ENCODE measurements around the gene KCNJ14. TPM values are rescaled to one million over a fixed set of nuclear protein-coding genes. Genes with fewer than 3 reads are reported as not detected.
A peak's percentile ranks its signal among the peaks of the same experiment; 100 is the strongest.

KCNJ14 gene
- total and polyA plus RNA-seq, 2 of the 8 experiments (the other 6 are each of a cell fraction or from before 2014, with no cell fraction given) = 0.45 to 0.89 TPM

GRCh38 chr19:48415806-48416221 is 39.6 kb upstream of the KCNJ14 start:
- CTCF ChIA-PET (ENCODE audit: partially characterized antibody) = no interaction called here
- TF ChIP-seq NRF1 (IDR thresholded peaks at IDR 0.05; ENCODE audit: low read depth, low read length) (no peak), POLR2AphosphoS5 (IDR thresholded peaks at IDR 0.05; ENCODE audit: low read depth, low read length) (no peak), ASH2L (IDR thresholded peaks at IDR 0.05; ENCODE audit: low read length) (no peak), TAF1 (IDR thresholded peaks at IDR 0.05; ENCODE audit: low read depth, low read length) (no peak), CBX5 (IDR thresholded peaks at IDR 0.05; ENCODE audit: low read depth, low read length) (no peak), MAFK (IDR thresholded peaks at IDR 0.05; ENCODE audit: low read depth, low read length) (no peak), KDM1A (IDR thresholded peaks at IDR 0.05; ENCODE audit: borderline replicate concordance, low read length) (no peak), E2F6 (IDR thresholded peaks at IDR 0.05) (no peak), PHF8 (conservative IDR thresholded peaks at IDR 0.05; ENCODE audit: low read depth, low read length) (no peak), BACH1 (IDR thresholded peaks at IDR 0.05; ENCODE audit: low read length) (no peak), CTCF (IDR thresholded peaks at IDR 0.05; ENCODE audit: control extremely low read depth in 1 of 3, insufficient read depth in 1 of 3, low read depth in 1 of 3, low read length in 3 of 3) (no peak)

More at GRCh38 chr19:48415806-48416221, 39.6 kb upstream of the KCNJ14 start:
- Histone ChIP-seq H3K4ac (replicated peaks; ENCODE audit: insufficient read length, low read depth, low read length) (no peak overlapping the region), H3K4me3 (ENCODE audit: extremely low read depth in 1 of 4, insufficient read depth in 2 of 4, low read depth in 3 of 4, low read length in 4 of 4) (no peak overlapping the region), H4K8ac (ENCODE audit: extremely low read depth, insufficient read depth, low read length) (no peak overlapping the region; the same call in 1 of the 2 replicates), H3K79me2 (ENCODE audit: control insufficient read depth in 1 of 2, insufficient read depth in 2 of 2, low read length in 2 of 2) (no peaks in the 10 kb centered on the region), H2BK12ac (ENCODE audit: low read depth, low read length) (no peak overlapping the region), H2AFZ (ENCODE audit: low read length) (no peak overlapping the region), H4K20me1 (replicated peaks in 1 of 2; ENCODE audit: control insufficient read depth in 1 of 2, insufficient read depth in 2 of 2, low read length in 2 of 2) (peaks cover 0 to 1% of the 10 kb centered on the region in 2 experiments), H3K9me3 (ENCODE audit: insufficient read depth in 2 of 2, low read depth in 1 of 2, low read length in 1 of 2) (no peaks in the 10 kb centered on the region; a peak in 1 of 4 replicates), H3K27me3 (replicated peaks in 1 of 4; ENCODE audit: control insufficient read depth in 3 of 4, extremely low read depth in 1 of 4, insufficient read depth in 3 of 4, low read length in 3 of 4) (no peaks in the 10 kb centered on the region; a peak in 1 of 7 replicates), H3K14ac (ENCODE audit: insufficient read length) (no peak overlapping the region), H2AK5ac (ENCODE audit: low read depth, low read length) (no peak overlapping the region; the same call in 1 of the 2 replicates), H3K9ac (replicated peaks in 1 of 4; ENCODE audit: extremely low read depth in 1 of 4, low read depth in 3 of 4, low read length in 3 of 4) (no peak overlapping the region), H3K4me1 (replicated peaks in 1 of 4; ENCODE audit: control insufficient read depth in 3 of 4, insufficient read depth in 4 of 4, low read length in 3 of 4) (peaks cover 0 to 19% (median 8%) of the 10 kb centered on the region in 4 experiments; a peak in 5 of 7 replicates), H3K4me2 (ENCODE audit: insufficient read depth in 1 of 2, low read depth in 2 of 2, low read length in 2 of 2) (no peak overlapping the region; a peak in 1 of 4 replicates), H4K91ac (replicated peaks; ENCODE audit: insufficient read length, low read length) (no peak overlapping the region), H3K27ac (ENCODE audit: low read depth, low read length) (no peak overlapping the region), H2BK120ac (replicated peaks; ENCODE audit: low read depth, low read length) (no peak overlapping the region), H3K56ac (replicated peaks; ENCODE audit: insufficient read length, low read depth, low read length) (no peak overlapping the region), H3K23ac (ENCODE audit: insufficient read length) (no peak overlapping the region), H3K18ac (ENCODE audit: extremely low read depth, low read length) (no peak overlapping the region), H2BK5ac (ENCODE audit: low read depth, low read length) (0 out of 2 replicates have a peak overlapping the region, but pooled peaks have one; percentile 5), H2BK15ac (ENCODE audit: low read length) (peak overlapping the region; percentile 61; the same call in 1 of the 2 replicates), H3K36me3 (ENCODE audit: control insufficient read depth in 2 of 4, insufficient read depth in 4 of 4, low read length in 3 of 4) (no peaks in the 10 kb centered on the region), H2BK20ac (ENCODE audit: low read length) (no peak overlapping the region), H3K23me2 (ENCODE audit: low read depth, low read length) (peaks cover 4% of the 10 kb centered on the region; the same call in 1 of the 2 replicates), H3K79me1 (ENCODE audit: low read depth, low read length) (peaks cover 3% of the 10 kb centered on the region; the same call in 1 of the 2 replicates), H4K5ac (ENCODE audit: insufficient read length, low read depth, low read length) (no peak overlapping the region)
- WGBS, 2 experiments (ENCODE audit: extremely low coverage in 1 of 2, insufficient coverage in 1 of 2, insufficient read length in 1 of 2, insufficient replicate concordance in 2 of 2, low coverage in 1 of 2, low lambda C conversion rate in 2 of 2, missing lambda C conversion rate in 1 of 2) = 89% methylated on average over 17 of the region's 30 CpGs; no CpG with 5 or more reads in 1 of the 2 experiments
- POLR2A ChIA-PET (ENCODE audit: partially characterized antibody) = interaction anchor here (2.5 kb wide), 1 partner anchor 15 kb away, joined by 14 read pairs; no protein-coding TSS in a partner anchor
- no peak for DNase-seq (ENCODE audit: low read depth in 1 of 2, low spot score in 2 of 2)
- FAIRE-seq = no peak

All from H1 (cell line).